Endothelial cell of umbilical vein (primary cell): ENCODE data around the gene CIBAR2. TPM values are rescaled to one million over a fixed set of nuclear protein-coding genes. Genes with fewer than 3 reads are reported as not detected.

Experiments
- BruUV-seq: library from RNA; stranded (reverse); fragments of 400-500 nt; replicated peaks from 2 replicates; lab custom pipeline; 2021; lab: Mats Ljungman, UMichigan
- CTCF ChIA-PET: fragments of 300-600, 350-600 bp; sonication (Branson Sonifier 250); formaldehyde crosslinking; loops from one replicate; lab custom pipeline; 2021; ENCODE audit warnings: antibody characterized with exemption, inconsistent platforms; lab: Charles Lee
- POLR2A ChIA-PET: fragments of 300-600, 350-600 bp; sonication (Branson Sonifier 250); formaldehyde crosslinking; loops from one replicate; lab custom pipeline; 2021; ENCODE audit warnings: antibody characterized with exemption, inconsistent platforms; lab: Charles Lee
- DNase-seq: peaks from one replicate; pipeline ENCODE4 v3.0.0-alpha.2; 2011; ENCODE audit warnings: low read depth, low spot score
- FAIRE-seq: peaks from 2 replicates; lab custom pipeline; 2011; peaks lifted over from hg19 to GRCh38; lab: Jason Lieb, UNC
- H2AFZ ChIP-seq: 2 replicates; pipeline ENCODE4 v1.6.0; 2012; ENCODE audit warnings: low read depth, low read length, control low read depth, inconsistent platforms
- H3K27ac ChIP-seq: 2 replicates; pipeline ENCODE4 v1.5.1; 2011; ENCODE audit warnings: low read depth, mild to moderate bottlenecking, control low read depth, low read length, moderate library complexity; ENCODE audit not compliant: insufficient read depth
- H3K27me3 ChIP-seq, 2 experiments: 2 replicates each; pipeline versions ENCODE4 v1.6.0 to v1.6.1; 2011; ENCODE audit warnings: low read length in 2 of 2, mixed read lengths in 1 of 2; ENCODE audit not compliant: control insufficient read depth in 2 of 2, insufficient read depth in 2 of 2
- H3K36me3 ChIP-seq, 2 experiments: 2 replicates in 1 of 2; 3 replicates in 1 of 2; pipeline ENCODE4 v1.5.1; 2011; ENCODE audit warnings: low read length in 2 of 2, mild to moderate bottlenecking in 1 of 2, moderate library complexity in 1 of 2; ENCODE audit not compliant: control insufficient read depth in 2 of 2, insufficient read depth in 2 of 2; ENCODE audit errors: extremely low read depth in 1 of 2
- H3K4me1 ChIP-seq: 3 replicates; pipeline ENCODE4 v1.5.1; 2011; ENCODE audit warnings: mild to moderate bottlenecking, low read length; ENCODE audit not compliant: control insufficient read depth, insufficient read depth; ENCODE audit errors: extremely low read depth
- H3K4me2 ChIP-seq: 2 replicates; pipeline ENCODE4 v1.6.1; 2011; ENCODE audit warnings: low read length, control low read depth, mixed read lengths; ENCODE audit not compliant: insufficient read depth
- H3K4me3 ChIP-seq, 3 experiments: fragments of 200-600 bp in 1 of 3; sonication (generic), shearing (Covaris generic) in 1 of 3; replicated peaks in 1 of 3; 2 replicates each; pipeline ENCODE4 v1.5.1; 2011 to 2016; ENCODE audit warnings: control low read depth in 3 of 3, low read length in 3 of 3, mild to moderate bottlenecking in 2 of 3, inconsistent platforms in 1 of 3, low read depth in 1 of 3, moderate library complexity in 1 of 3; ENCODE audit not compliant: insufficient read depth in 1 of 3
- H3K79me2 ChIP-seq: 2 replicates; pipeline ENCODE4 v1.6.0; 2012; ENCODE audit warnings: low read length, inconsistent platforms; ENCODE audit not compliant: control insufficient read depth, insufficient read depth
- H3K9ac ChIP-seq: replicated peaks from 2 replicates; pipeline ENCODE3; 2011; ENCODE audit warnings: low read length, control low read depth; ENCODE audit not compliant: insufficient read depth; ENCODE audit errors: extremely low read depth
- H3K9me1 ChIP-seq: replicated peaks from 3 replicates; pipeline ENCODE4 v1.6.0; 2011; ENCODE audit warnings: mild to moderate bottlenecking, low read length; ENCODE audit not compliant: control insufficient read depth, insufficient read depth; ENCODE audit errors: extremely low read depth
- H3K9me3 ChIP-seq: replicated peaks from 2 replicates; pipeline ENCODE4 v1.5.1; 2012; ENCODE audit warnings: low read length, inconsistent platforms; ENCODE audit not compliant: control insufficient read depth, insufficient read depth
- H4K20me1 ChIP-seq: replicated peaks from 2 replicates; pipeline ENCODE3; 2011; ENCODE audit warnings: mild to moderate bottlenecking, low read length; ENCODE audit not compliant: control insufficient read depth, insufficient read depth; ENCODE audit errors: extremely low read depth
- CTCF ChIP-seq, 2 donors: IDR thresholded peaks; 1 replicate in 1 of 2; 2 replicates in 1 of 2; pipeline ENCODE4 v1.5.1; 2011; ENCODE audit warnings: low read length in 2 of 2, mild to moderate bottlenecking in 2 of 2, moderate library complexity in 2 of 2, control low read depth in 1 of 2, inconsistent platforms in 1 of 2, low read depth in 1 of 2; ENCODE audit not compliant: insufficient read depth in 1 of 2; ENCODE audit errors: extremely low read depth in 1 of 2
- EZH2 ChIP-seq: IDR thresholded peaks from 2 replicates; pipeline ENCODE4 v1.6.1; 2012; ENCODE audit warnings: borderline replicate concordance, low read depth, mild to moderate bottlenecking, moderate library complexity, low read length, inconsistent platforms; ENCODE audit not compliant: severe bottlenecking
- FOS ChIP-seq: IDR thresholded peaks from 2 replicates; pipeline ENCODE4 v1.6.1; 2011; ENCODE audit warnings: mild to moderate bottlenecking, low read length, moderate library complexity, borderline replicate concordance; ENCODE audit not compliant: insufficient read depth
- GATA2 ChIP-seq: IDR thresholded peaks from 2 replicates; pipeline ENCODE4 v1.7.0; 2011; ENCODE audit warnings: low read depth, mild to moderate bottlenecking, moderate library complexity, mixed read lengths, low read length; ENCODE audit not compliant: insufficient read length, insufficient read depth
- JUN ChIP-seq: IDR thresholded peaks from 2 replicates; pipeline ENCODE4 v1.6.1; 2011; ENCODE audit warnings: borderline replicate concordance, low read depth; ENCODE audit not compliant: insufficient read length, insufficient read depth
- MYC ChIP-seq: IDR thresholded peaks from one replicate; pipeline ENCODE4 v1.6.1; 2011; ENCODE audit warnings: mild to moderate bottlenecking, low read depth, low read length
- POLR2A ChIP-seq: IDR thresholded peaks from 2 replicates; pipeline ENCODE4 v1.6.1; 2012; ENCODE audit warnings: low read depth, mild to moderate bottlenecking, control low read depth, low read length
- POLR2AphosphoS5 ChIP-seq: IDR thresholded peaks from 2 replicates; pipeline ENCODE4 v1.6.1; 2012; ENCODE audit warnings: low read depth, mild to moderate bottlenecking, control low read depth, low read length, moderate library complexity; ENCODE audit not compliant: insufficient read depth
- dilution Hi-C: fragments of 300-500 bp; cut with MboI; formaldehyde crosslinking; loops from one replicate; pipeline ENCODE4 v1.15.0; 2019; ENCODE audit warnings: low sequenced_read_pairs; ENCODE audit not compliant: extremely low pct_ligation_motif_present
- intact Hi-C: fragments of 100-400 bp; cut with micrococcal nuclease; formaldehyde crosslinking; loops from one replicate; pipeline ENCODE4 v1.10.0; 2022
- polyA plus RNA-seq, 4 experiments: library from polyadenylated mRNA; depleted of rRNA in 3 of 4; stranded (reverse) in 3 of 4; unstranded in 1 of 4; fragments of >200 nt; gene quantifications; 2 replicates each; pipeline versions ENCODE4 v1.2.1 to v1.2.3, GENCODE V29; 2011 to 2012; ENCODE audit warnings: missing spikeins in 1 of 4
- total RNA-seq: library from RNA; stranded (reverse); gene quantifications from 2 replicates; pipeline ENCODE4 v1.2.3, GENCODE V29; 2021
- TF ChIP-seq, protein P1 (sequence below): IDR thresholded peaks from 2 replicates; pipeline ENCODE4 v1.6.1; 2011; ENCODE audit not compliant: insufficient read depth, insufficient read length

Gene CIBAR2
- total and polyA plus RNA-seq, 2 donors (not counting 3 experiments of a cell fraction or from before 2014, with no cell fraction given), result 0.07 TPM; not detected in 1

- intact Hi-C loops, result no loop called here
- Histone ChIP-seq H3K9me1 (no peaks in the 10 kb centered on the region), H3K79me2 (no peaks in the 10 kb centered on the region), H3K9ac (no peak overlapping the region), H3K4me3 (no peak overlapping the region), H4K20me1 (no peaks in the 10 kb centered on the region), H3K4me2 (no peak overlapping the region), H3K27ac (no peak overlapping the region), H3K9me3 (no peaks in the 10 kb centered on the region), H3K36me3 (no peaks in the 10 kb centered on the region), H2AFZ (no peak overlapping the region), H3K4me1 (no peaks in the 10 kb centered on the region), H3K27me3 (no peaks in the 10 kb centered on the region)
- BruUV-seq, result no TSS peak
- CTCF ChIA-PET, result no interaction called here
- DNase-seq (no peak), FAIRE-seq (no peak)
- TF ChIP-seq JUN, result no peak
- TF ChIP-seq MYC, result no peak
- TF ChIP-seq FOS, result no peak
- no peak for TF ChIP-seq POLR2A
- TF ChIP-seq CTCF (IDR thresholded peaks at IDR 0.05; ENCODE audit: extremely low read depth in 1 of 2, insufficient read depth in 1 of 2, low read depth in 1 of 2, low read length in 2 of 2), result no peak
- no peak for TF ChIP-seq GATA2
- no peak for TF ChIP-seq EZH2
- TF ChIP-seq, protein P1, sequence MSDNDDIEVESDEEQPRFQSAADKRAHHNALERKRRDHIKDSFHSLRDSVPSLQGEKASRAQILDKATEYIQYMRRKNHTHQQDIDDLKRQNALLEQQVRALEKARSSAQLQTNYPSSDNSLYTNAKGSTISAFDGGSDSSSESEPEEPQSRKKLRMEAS, result no peak
- no peak for TF ChIP-seq POLR2AphosphoS5
- dilution Hi-C loops, result no loop called here
- POLR2A ChIA-PET, result no interaction called here
Measured at GRCh38 chr16:85049706-85050305, 62.5 kb downstream of the CIBAR2 start.
